Neural cell (in vitro differentiated cells): ENCODE results near the gene SLCO2B1. TPM values are rescaled to one million over a fixed set of nuclear protein-coding genes. Genes with fewer than 3 reads are reported as not detected.

ENCODE experiments used
- H2AFZ ChIP-seq: fragments of 200-600, 300-800 bp; sonication (generic), shearing (Covaris generic); 2 replicates; pipeline ENCODE4 v1.6.0; 2014; ENCODE audit warnings: low read depth, mild to moderate bottlenecking, antibody characterized with exemption, low read length, moderate library complexity
- H3F3A ChIP-seq: fragments of 200-600 bp; shearing (Covaris generic); 2 replicates; pipeline ENCODE4 v1.6.1; 2016; ENCODE audit warnings: mild to moderate bottlenecking, moderate library complexity, mixed read lengths, antibody characterized with exemption, low read length; ENCODE audit not compliant: insufficient read depth, poor library complexity, severe bottlenecking
- H3K27ac ChIP-seq: fragments of 200-600, 300-800 bp; sonication (generic), shearing (Covaris generic); 2 replicates; pipeline ENCODE4 v1.5.1; 2014; ENCODE audit warnings: mild to moderate bottlenecking, low read length, moderate library complexity
- H3K27me3 ChIP-seq: fragments of 300-800, 200-600 bp; sonication (generic), shearing (Covaris generic); 2 replicates; pipeline ENCODE4 v1.6.0; 2014; ENCODE audit warnings: mild to moderate bottlenecking, low read depth, low read length, moderate library complexity; ENCODE audit not compliant: insufficient read depth
- H3K36me3 ChIP-seq: fragments of 300-800, 200-600 bp; sonication (generic), shearing (Covaris generic); 2 replicates; pipeline ENCODE4 v1.5.1; 2014; ENCODE audit warnings: mild to moderate bottlenecking, antibody characterized with exemption, low read length, moderate library complexity; ENCODE audit not compliant: insufficient read depth
- H3K4me2 ChIP-seq: fragments of 300-800, 200-600 bp; sonication (generic), shearing (Covaris generic); 2 replicates; pipeline ENCODE4 v1.6.0; 2014; ENCODE audit warnings: mild to moderate bottlenecking, low read length
- H3K4me3 ChIP-seq: fragments of 300-800, 200-600 bp; sonication (generic), shearing (Covaris generic); 2 replicates; pipeline ENCODE4 v1.5.1; 2014; ENCODE audit warnings: mild to moderate bottlenecking, low read length, moderate library complexity
- H3K79me2 ChIP-seq: fragments of 200-600 bp; shearing (Covaris generic); replicated peaks from 2 replicates; pipeline ENCODE4 v1.6.0; 2014; ENCODE audit warnings: mild to moderate bottlenecking, low read length, moderate library complexity; ENCODE audit not compliant: insufficient read depth
- H3K9ac ChIP-seq: fragments of 300-800, 200-600 bp; sonication (generic), shearing (Covaris generic); 2 replicates; pipeline ENCODE4 v1.6.1; 2016; ENCODE audit warnings: mild to moderate bottlenecking, low read length, mixed read lengths
- H3K9me2 ChIP-seq: fragments of 200-600 bp; shearing (Covaris generic); 2 replicates; pipeline ENCODE4 v1.6.1; 2016; ENCODE audit warnings: mild to moderate bottlenecking, low read length, mixed read lengths; ENCODE audit not compliant: insufficient read depth
- H3K9me3 ChIP-seq: fragments of 200-600, 300-800 bp; sonication (generic), shearing (Covaris generic); 2 replicates; pipeline ENCODE4 v1.6.1; 2016; ENCODE audit warnings: mild to moderate bottlenecking, mixed run types, low read length, moderate library complexity, mixed read lengths
- H4K20me1 ChIP-seq: fragments of 200-600 bp; shearing (Covaris generic); 2 replicates; pipeline ENCODE4 v1.6.1; 2016; ENCODE audit warnings: mild to moderate bottlenecking, mixed run types; ENCODE audit not compliant: insufficient read depth
- CTCF ChIP-seq: fragments of 450-650 bp; IDR thresholded peaks from 2 replicates; pipeline ENCODE4 v1.5.1; 2014; ENCODE audit warnings: antibody characterized with exemption, mild to moderate bottlenecking, moderate library complexity; ENCODE audit not compliant: poor library complexity, severe bottlenecking
- EP300 ChIP-seq: fragments of 450-650 bp; conservative IDR thresholded peaks from 2 replicates; pipeline ENCODE4 v1.6.1; 2014; ENCODE audit warnings: antibody characterized with exemption, mild to moderate bottlenecking, moderate library complexity; ENCODE audit not compliant: poor library complexity, severe bottlenecking
- EZH2 ChIP-seq: fragments of 200-600, 300-800 bp; shearing (Covaris generic), sonication (generic); IDR thresholded peaks from 2 replicates; pipeline ENCODE4 v1.6.1; 2014; ENCODE audit warnings: antibody characterized with exemption, low read length, borderline replicate concordance, mild to moderate bottlenecking; ENCODE audit not compliant: insufficient read depth, poor library complexity, severe bottlenecking
- MXI1 ChIP-seq: fragments of 450-650 bp; conservative IDR thresholded peaks from 2 replicates; pipeline ENCODE4 v1.6.1; 2014; ENCODE audit warnings: antibody characterized with exemption, mild to moderate bottlenecking; ENCODE audit not compliant: poor library complexity, severe bottlenecking
- POLR2AphosphoS5 ChIP-seq: IDR thresholded peaks from 2 replicates; pipeline ENCODE4 v1.6.1; 2012
- RAD21 ChIP-seq: fragments of 450-650 bp; conservative IDR thresholded peaks from 2 replicates; pipeline ENCODE4 v1.6.1; 2014; ENCODE audit warnings: antibody characterized with exemption, mild to moderate bottlenecking, moderate library complexity
- REST ChIP-seq: IDR thresholded peaks from 2 replicates; pipeline ENCODE4 v1.6.1; 2012; ENCODE audit warnings: borderline replicate concordance
- SMC3 ChIP-seq: fragments of 450-650 bp; conservative IDR thresholded peaks from 2 replicates; pipeline ENCODE4 v1.6.1; 2014; ENCODE audit warnings: antibody characterized with exemption, mild to moderate bottlenecking, moderate library complexity; ENCODE audit not compliant: poor library complexity
- TAF1 ChIP-seq: IDR thresholded peaks from 2 replicates; pipeline ENCODE4 v1.6.1; 2012; ENCODE audit warnings: low read depth
- polyA plus RNA-seq: library from polyadenylated mRNA; depleted of rRNA; stranded (reverse); fragments of >200 nt; gene quantifications from 2 replicates; pipeline ENCODE4 v1.2.3, GENCODE V29; 2014

SLCO2B1 gene
- polyA plus RNA-seq, 1 donor from 2014 or later, result not detected

GRCh38 chr11:75158241-75158640 is 7.3 kb downstream of the SLCO2B1 start:
- Histone ChIP-seq H3K9me3 (no peaks in the 10 kb centered on the region), H3K9ac (no peak overlapping the region), H3K27ac (no peak overlapping the region), H3K36me3 (no peaks in the 10 kb centered on the region), H4K20me1 (no peaks in the 10 kb centered on the region), H2AFZ (no peak overlapping the region), H3K4me2 (no peak overlapping the region), H3F3A (no peaks in the 10 kb centered on the region), H3K9me2 (no peaks in the 10 kb centered on the region), H3K27me3 (no peaks in the 10 kb centered on the region), H3K4me3 (no peak overlapping the region), H3K79me2 (no peaks in the 10 kb centered on the region)
- TF ChIP-seq EP300 (no peak), CTCF (no peak), TAF1 (no peak), RAD21 (no peak), REST (no peak), MXI1 (no peak)

DNA sequence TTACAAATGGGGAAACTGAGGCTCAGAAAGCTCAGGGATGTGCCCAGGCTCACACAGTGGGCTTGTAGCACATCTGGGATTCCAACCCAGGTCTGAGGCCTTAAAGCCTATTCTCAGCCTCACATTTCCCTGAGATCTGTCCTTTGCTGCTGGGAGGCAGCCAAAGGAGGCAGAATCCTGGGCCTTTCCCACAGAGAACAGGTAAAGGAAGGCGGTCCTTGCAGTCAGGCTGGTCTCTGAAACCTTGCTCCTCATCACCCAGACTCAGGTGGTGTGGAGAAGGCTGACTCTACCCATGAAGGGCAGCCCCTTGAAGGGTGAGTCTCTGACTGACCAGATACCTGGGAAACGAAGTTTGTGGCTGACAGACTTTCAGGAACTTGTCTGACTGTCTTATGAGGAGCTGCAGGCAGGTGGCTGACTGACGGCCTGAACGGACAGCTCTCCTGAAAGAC is 7.8 kb downstream of the SLCO2B1 start:
- Histone ChIP-seq H3F3A (no peaks in the 10 kb centered on the region), H3K4me3 (no peak overlapping the region), H3K79me2 (no peaks in the 10 kb centered on the region), H3K4me2 (no peak overlapping the region), H2AFZ (no peak overlapping the region), H3K27me3 (no peaks in the 10 kb centered on the region), H3K9ac (no peak overlapping the region), H4K20me1 (no peaks in the 10 kb centered on the region), H3K27ac (no peak overlapping the region), H3K9me3 (no peaks in the 10 kb centered on the region), H3K9me2 (no peaks in the 10 kb centered on the region), H3K36me3 (no peaks in the 10 kb centered on the region)
- TF ChIP-seq REST (no peak), MXI1 (no peak), CTCF (no peak), EP300 (no peak), TAF1 (no peak), POLR2AphosphoS5 (no peak), EZH2 (no peak), RAD21 (no peak), SMC3 (no peak)
